HG02884 (cell line): Measurements from ENCODE around the gene GPBP1.
A peak's percentile ranks its signal among the peaks of the same experiment; 100 is the strongest.
"Not testable (repeated sequence)": the region's sequence is repeated elsewhere in the genome, so short reads cannot be mapped to it uniquely, and the experiment has no call there.

Source experiments
- ATAC-seq: cut with Tn5 transposase; IDR thresholded peaks from one replicate; pipeline ENCODE4 v1.9.1; 2021; ENCODE audit warnings: mild to moderate bottlenecking, moderate library complexity; ENCODE audit not compliant: unreplicated experiment

The GPBP1 gene

DNA sequence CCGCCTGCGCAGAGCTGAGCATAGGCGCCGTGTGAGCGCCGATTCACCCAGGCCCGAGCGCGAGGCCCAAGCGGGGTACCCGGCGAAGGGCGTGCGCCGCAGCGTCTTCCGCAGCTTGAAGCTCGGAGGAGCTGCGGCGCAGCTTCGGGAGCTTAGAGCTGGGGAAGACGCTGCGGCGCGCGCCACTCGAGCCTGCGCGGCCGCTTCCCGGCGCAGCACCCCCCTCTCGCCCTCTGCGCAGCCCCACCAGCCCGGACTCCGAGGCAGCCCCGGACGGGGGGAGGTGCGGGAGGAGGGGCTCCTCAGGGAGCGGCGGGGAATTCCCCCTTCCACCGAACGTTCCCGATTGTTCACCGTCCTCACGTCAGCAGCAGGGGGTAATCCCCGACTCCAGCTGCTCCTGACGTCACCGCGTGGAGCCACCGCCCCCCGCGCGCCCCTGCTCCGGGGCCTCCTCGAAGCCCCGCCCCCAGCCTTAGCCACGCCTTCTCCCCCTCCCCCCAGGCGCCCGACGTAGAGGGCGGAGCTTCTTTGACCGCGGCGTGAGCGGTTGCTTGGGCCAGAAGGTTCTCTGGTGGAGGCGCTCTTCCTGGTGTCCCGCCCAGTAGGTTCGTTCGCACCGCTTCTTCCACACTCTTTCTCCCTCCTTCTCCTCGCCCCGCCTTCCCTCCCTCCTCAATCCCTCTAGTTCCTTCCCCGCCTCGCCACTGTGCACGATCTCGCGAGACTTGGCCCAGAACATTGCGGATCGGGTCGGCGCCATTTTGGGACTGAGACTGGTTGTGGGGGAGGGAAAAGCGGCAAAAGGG lies at the start of gene GPBP1:
Gene GPBP1, plus strand, starts transcription at position 741 of the 809 bp plus-strand sequence. CDS start 40,072 bp downstream, outside the sequence.
- peak; percentile 62 for ATAC-seq

GRCh38 chr5:57128325-57128724 lies 45.5 kb upstream of the GPBP1 start:
- no peak for ATAC-seq

DNA sequence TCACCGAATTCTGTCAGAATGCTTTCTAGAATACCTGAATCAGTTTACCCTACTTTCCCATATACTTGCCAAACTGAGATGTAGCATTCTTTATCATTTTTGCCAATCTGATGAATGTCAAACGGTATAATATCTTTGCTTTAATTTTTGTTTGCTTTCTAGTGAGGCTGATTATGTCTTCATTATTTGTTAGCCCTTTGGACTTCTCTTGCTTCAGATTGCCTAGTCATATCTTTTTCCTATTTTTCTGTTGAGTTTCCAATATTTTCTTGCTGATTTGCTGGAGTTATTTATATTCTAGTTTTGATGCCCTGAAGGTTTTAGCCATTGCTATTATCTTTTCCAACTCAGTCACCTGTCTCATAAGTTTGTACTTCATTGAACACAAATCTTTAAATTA lies 40.3 kb upstream of the GPBP1 start:
- ATAC-seq, result no peak

- no peak for ATAC-seq
Measured at GRCh38 chr5:57137401-57137800, 36.5 kb upstream of the GPBP1 start.

- no peak for ATAC-seq
Measured at GRCh38 chr5:57152316-57152715, 21.5 kb upstream of the GPBP1 start.

GRCh38 chr5:57155033-57155432 lies 18.8 kb upstream of the GPBP1 start:
- ATAC-seq, result no peak

DNA sequence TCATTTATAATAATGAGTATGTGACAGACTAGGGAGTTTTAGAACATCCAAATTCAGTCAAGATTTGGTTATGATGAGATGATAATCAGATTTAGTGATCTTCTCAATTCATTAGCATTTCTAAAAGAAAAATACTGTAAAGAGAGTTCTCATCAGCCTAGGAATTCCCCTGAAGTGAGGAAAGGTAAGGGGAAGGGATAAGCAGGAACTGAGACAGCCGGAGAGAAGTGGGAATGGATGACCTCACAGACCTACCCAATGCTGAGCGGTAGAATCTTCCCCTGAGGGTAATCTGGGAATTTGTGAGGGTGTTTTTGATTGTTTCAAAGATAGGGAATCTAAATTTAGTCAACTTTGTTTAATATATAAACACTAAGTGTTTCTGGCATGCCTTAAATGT lies 16.7 kb upstream of the GPBP1 start:
- ATAC-seq, result no peak

DNA sequence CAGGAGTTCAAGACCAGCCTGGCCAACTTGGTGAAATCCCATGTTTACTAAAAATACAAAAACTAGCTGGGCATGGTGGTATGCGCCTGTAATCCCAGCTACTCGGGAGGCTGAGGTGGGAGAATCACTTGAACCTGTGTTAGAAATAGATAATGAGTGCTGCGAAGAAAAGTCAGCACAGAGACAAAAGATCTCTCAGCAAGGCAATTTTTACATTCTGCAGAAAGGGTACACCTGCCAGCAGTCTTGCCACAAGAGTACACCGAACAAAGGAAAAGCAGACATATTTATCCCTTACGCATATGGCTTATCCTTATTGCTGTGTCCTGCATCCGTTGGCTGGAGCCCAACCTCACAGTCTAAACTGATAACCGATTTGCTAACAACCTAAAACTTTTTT lies 16.2 kb upstream of the GPBP1 start:
- no peak for ATAC-seq

DNA sequence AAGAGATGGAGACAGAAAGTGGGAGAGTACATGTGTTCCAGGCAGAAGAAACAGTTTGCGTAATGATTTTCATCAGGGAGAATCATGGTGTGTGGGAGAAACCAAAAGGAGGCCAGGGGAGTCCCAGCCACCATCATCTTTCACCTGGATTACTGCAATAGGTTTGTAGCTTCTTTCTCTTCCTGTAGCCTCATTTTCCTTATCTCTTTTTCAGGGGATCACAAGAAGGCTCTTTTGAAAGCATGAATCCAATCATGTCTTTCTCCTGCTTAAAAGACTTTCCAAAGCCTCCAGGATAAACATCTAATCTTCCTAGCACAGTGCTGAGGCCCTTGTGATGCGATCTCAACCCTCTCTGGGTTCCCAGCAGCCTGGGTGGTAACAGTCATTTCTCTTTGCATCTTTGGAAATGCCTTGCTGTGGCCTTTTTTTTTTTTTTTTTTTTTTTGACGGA lies 10.3 kb upstream of the GPBP1 start:
- ATAC-seq, result no peak

DNA sequence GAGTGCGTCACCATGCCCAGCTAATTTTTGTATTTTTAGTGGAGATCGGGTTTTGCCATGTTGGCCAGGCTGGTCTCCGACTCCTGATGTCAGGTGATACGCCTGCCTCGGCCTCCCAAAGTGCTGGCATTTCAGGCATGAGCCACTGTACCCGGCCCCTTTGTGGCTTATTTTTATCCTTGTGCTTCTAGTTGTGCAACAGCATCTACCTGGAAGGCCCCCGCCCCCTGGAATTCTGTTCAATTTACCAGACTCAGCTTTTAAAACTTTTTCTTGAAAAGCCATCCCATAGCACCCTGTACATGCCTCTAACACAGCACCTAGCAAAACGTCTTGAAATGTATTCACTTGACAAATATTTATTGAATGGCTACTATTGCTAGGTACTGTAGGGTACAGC lies 9.7 kb upstream of the GPBP1 start:
- no peak for ATAC-seq

- ATAC-seq, result not testable (repeated sequence)
Measured at GRCh38 chr5:57165171-57165570, 8.7 kb upstream of the GPBP1 start.

- ATAC-seq, result peak; percentile 75
Measured at GRCh38 chr5:57166276-57166675, 7.6 kb upstream of the GPBP1 start.

- ATAC-seq, result no peak
Measured at GRCh38 chr5:57167201-57167600, 6.7 kb upstream of the GPBP1 start.

DNA sequence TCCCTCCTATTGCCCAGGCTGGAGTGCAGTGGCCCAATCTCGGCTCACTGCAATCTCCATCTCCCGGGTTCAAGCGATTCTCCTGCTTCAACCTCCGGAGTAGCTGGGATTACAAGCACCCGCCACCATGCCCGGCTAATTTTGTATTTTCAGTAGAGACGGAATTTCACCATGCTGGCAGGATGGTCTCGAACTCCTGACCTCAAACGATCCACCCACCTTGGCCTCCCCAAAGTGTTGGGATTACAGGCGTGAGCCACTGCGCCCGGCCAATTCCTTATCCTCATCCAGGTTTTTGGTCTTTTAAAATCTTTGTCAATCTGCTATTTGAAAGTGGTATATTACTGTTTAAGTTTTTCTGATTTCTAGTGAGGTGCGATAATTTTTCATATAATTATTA lies 3.7 kb upstream of the GPBP1 start:
- ATAC-seq, result not testable (repeated sequence)

DNA sequence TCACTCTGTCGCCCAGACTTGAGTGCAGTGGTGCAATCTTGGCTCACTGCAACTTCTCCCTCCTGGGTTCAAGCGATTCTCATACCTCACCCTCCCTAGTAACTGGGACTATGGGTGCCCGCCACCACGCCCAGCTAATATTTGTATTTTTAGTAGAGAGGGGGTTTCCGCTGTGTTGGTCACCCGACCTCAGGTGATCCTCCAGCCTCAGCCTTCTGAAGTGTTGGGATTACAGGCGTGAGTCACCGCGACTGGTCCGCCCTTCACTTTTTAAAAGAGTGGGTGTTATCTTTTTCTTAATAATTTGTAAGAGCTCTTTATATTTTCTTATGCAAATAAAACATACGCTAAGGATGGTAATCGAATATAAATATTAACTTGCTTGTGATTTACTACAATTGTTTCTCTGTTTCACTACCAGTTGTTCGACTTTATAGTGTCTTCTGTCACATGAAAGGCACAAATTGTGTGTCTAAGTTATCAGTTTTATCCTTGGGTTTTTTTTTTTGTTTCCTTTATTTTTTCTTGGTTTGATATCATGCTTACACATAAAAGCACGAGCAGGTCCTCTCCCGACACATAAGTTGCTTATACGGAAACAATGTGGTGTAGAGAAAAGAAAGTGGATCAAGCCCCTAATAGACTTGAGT lies 1.9 kb upstream of the GPBP1 start:
- ATAC-seq, result no peak

DNA sequence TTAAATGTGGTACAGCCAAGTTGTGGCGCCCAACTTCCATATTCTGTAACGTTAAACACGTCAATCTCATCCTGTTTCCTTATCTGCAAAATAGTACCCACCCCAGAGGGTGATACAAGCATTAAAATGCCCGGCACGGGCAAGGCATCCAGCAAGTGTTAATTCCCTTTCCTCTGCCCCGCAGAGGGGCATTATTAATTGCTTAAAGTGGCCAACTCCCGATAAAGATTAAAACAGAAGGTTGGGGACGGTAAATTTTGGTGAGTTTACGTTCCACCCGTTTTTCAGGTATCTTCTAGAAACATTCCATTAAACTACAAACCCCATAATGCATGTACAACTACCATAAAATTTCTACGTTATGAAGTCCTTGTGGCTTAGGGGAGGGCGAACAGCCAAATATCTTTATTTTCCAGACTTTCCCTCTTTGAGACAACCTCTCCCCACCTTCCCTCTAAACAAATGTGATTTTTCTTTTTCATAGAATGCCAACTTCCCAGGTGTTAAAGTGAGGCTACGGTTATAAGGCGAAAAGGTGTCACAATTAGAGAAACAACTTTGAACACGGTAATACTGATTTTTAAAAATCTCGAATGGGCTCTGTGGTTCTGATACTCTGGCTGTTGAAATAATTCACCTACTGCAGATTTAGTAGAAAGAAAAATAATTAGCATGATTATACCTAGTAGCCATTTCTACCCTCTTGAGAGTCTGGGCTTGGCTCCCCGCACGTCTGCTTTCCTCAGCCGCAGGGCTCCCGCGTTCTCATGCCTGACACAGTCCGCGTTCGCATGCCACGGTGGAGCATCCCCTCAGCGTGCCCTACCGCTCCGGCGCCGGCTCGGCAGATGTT lies 1.2 kb upstream of the GPBP1 start:
- no peak for ATAC-seq

DNA sequence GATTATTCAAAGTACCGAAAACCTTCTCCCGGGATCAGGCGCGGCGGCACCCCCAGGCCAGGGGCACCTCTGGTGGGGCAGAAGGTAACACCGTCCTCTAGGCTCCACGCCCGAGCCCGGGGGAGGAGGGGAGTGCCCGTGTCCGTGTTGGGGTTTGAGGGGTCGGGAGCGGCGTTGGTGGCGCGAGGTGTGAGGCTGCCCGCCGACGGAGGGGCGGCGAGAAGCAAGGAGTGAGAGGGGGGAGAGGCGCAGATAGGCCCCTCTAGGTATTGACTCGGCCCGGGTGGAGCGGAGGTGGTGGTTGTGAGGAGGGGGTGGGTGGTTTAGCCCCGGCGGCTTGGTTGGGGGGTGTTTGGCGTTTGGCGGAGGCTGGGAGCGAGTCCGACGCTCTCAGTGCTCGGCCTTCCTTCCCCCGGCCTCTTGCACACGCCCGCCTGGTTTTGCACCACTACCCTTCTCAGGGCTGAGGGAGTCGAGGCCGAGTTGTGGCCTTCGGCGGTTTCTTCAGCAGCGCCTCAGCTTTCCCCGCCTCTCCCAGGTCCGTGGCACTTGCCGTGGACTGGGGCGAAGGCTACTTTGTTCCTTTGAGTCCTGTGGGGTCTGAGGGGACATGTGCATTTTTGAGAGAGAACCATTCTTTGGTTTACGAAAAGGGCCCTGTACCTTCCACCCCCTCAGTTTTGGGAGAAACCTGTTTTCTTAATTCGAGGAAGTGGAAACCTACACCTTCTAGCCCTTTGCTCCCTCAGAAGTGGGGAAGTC lies 450 bp downstream of the GPBP1 start:
- ATAC-seq, result no peak

- ATAC-seq, result no peak
Measured at GRCh38 chr5:57174890-57175510, 1.1 kb downstream of the GPBP1 start.

GRCh38 chr5:57175551-57176309 lies 1.9 kb downstream of the GPBP1 start:
- no peak for ATAC-seq
